ENCODE measurements around the gene ERRFI1.

GRCh38 chr1:8021676-8022266 lies 4.3 kb downstream of the ERRFI1 start:
- TF ChIP-seq CTCF (IDR thresholded peaks at IDR 0.05; ENCODE audit: poor library complexity) (no peak), EZH2 (IDR thresholded peaks at IDR 0.05; ENCODE audit: borderline replicate concordance) (no peak)

All from hepatocyte (in vitro differentiated cells).